Sigmoid colon (tissue), 7 donors: Measurements from ENCODE around the gene SKAP1. TPM values are rescaled to one million over a fixed set of nuclear protein-coding genes. Genes with fewer than 3 reads are reported as not detected.

ENCODE experiments used
- DNase-seq: peaks from one replicate; pipeline ENCODE4 v3.0.0-alpha.2; 2019
- H3K27ac ChIP-seq, 4 donors: fragments of 200-600 bp; sonication (generic); one replicate each; pipeline ENCODE4 v1.5.1; 2016 to 2019; ENCODE audit warnings: mild to moderate bottlenecking in 1 of 4
- H3K27me3 ChIP-seq, 3 donors: fragments of 200-600 bp; sonication (generic); one replicate each; pipeline ENCODE4 v1.5.1; 2019; ENCODE audit warnings: mild to moderate bottlenecking in 1 of 3
- H3K36me3 ChIP-seq, 4 donors: fragments of 200-600 bp; sonication (generic); one replicate each; pipeline ENCODE4 v1.5.1; 2016 to 2019
- H3K4me1 ChIP-seq, 4 donors: fragments of 200-600 bp; sonication (generic); one replicate each; pipeline ENCODE4 v1.5.1; 2017 to 2019
- H3K4me3 ChIP-seq, 4 donors: fragments of 200-600 bp; sonication (generic); one replicate each; pipeline ENCODE4 v1.5.1; 2017 to 2019; ENCODE audit warnings: mild to moderate bottlenecking in 2 of 4, moderate library complexity in 1 of 4
- H3K9me3 ChIP-seq, 4 donors: fragments of 200-600 bp in 3 of 4; sonication (generic) in 3 of 4; one replicate each; pipeline versions ENCODE4 v1.5.1 to v1.6.1; 2013 to 2019
- EP300 ChIP-seq, 4 donors: sonication (generic); formaldehyde crosslinking; IDR thresholded peaks; one replicate each; pipeline ENCODE4 v1.6.1; 2017; ENCODE audit warnings: antibody characterized with exemption in 4 of 4
- POLR2A ChIP-seq, 2 donors: fragments of 450-650 bp; IDR thresholded peaks; one replicate each; pipeline ENCODE4 v1.6.1; 2016; ENCODE audit warnings: antibody characterized with exemption in 2 of 2, mild to moderate bottlenecking in 2 of 2, moderate library complexity in 2 of 2
- POLR2AphosphoS5 ChIP-seq, 4 donors: sonication (generic); formaldehyde crosslinking; IDR thresholded peaks; one replicate each; pipeline ENCODE4 v1.6.1; 2017; ENCODE audit warnings: antibody characterized with exemption in 4 of 4
- WGBS, 2 donors: extraction: QIAGEN DNeasy Blood & Tissue Kit; methylation state at CpG; one replicate each; pipeline ENCODE4 v1.1.7; 2013; 5-methylcytosine and 5-hydroxymethylcytosine counted together
- intact Hi-C: fragments of 100-400 bp; cut with DNase I; formaldehyde crosslinking; loops from one replicate; pipeline ENCODE4 v1.15.1; 2023
- polyA plus RNA-seq, 3 donors: library from polyadenylated mRNA; stranded (reverse); fragments of 200-250 nt; gene quantifications; one replicate each; pipeline ENCODE4 v1.2.3, GENCODE V29; 2013
- total RNA-seq, 4 donors: library from RNA; depleted of rRNA; stranded (reverse); fragments of >200 nt; gene quantifications; one replicate each; pipeline ENCODE4 v1.1.0, GENCODE V29; 2016
- TF ChIP-seq, protein P1 (sequence below), 4 experiments: fragments of 450-650 bp in 3 of 4; fragments of 200-600 bp in 1 of 4; IDR thresholded peaks; one replicate each; pipeline ENCODE4 v1.5.1; 2016 to 2019; ENCODE audit warnings: antibody characterized with exemption in 4 of 4, mild to moderate bottlenecking in 3 of 4, moderate library complexity in 2 of 4
- donor health status: healthy with polysubstance abuse.
- donor health status: Bipolar disorder and iron deficiency.
- donor health status: healthy.

SKAP1 gene
- total and polyA plus RNA-seq, 7 donors, result 0.36 to 10.3 (median 1.4) TPM; not detected in 1

DNA sequence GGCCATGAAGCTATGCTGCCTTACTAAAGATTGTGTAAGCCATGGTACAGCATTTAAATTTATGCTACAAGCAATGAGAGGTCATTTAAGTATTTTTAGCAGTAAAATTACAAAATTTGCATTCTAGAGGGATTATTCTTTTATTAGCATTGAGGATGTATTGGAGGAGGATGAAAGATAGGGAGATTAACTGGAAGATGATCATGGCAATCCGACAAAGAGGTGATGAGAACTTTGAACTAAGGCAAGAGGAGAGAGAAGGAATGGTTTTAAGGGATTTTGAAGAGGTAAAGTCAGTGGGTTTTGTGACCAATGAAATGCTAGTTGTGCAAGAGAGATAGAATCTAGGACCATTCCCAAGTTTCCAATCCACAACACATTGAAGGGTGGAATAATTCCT, 192.6 kb downstream of the SKAP1 start:
- WGBS, 2 donors, result 87 to 92% methylated on average over 1 of the region's 1 CpG
- intact Hi-C loops, result no loop called here
- no peak overlapping the region for H3K27ac ChIP-seq

DNA sequence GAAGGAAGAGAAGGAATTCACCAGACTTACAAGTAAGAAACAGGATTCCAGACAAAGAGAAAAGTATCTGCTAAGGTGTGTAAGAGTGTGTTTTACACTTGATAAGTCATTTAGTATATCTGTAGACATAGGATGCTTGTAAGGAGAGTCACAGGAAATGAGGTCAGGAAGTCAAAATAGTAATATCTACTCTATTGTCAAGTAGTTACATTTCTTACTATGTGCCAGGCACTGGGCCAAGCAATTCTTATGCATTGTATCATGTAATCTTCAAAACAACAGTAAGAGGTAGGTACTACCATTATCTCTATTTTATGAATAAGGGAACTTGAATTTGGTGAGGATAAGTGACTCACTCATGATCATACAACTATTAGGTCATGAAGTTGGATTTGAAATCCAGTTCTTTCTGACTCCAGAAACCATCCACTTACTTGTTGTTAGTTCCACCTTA, 193.3 kb downstream of the SKAP1 start:
- no peak for TF ChIP-seq EP300 (IDR thresholded peaks at IDR 0.05)
- TF ChIP-seq, protein P1, sequence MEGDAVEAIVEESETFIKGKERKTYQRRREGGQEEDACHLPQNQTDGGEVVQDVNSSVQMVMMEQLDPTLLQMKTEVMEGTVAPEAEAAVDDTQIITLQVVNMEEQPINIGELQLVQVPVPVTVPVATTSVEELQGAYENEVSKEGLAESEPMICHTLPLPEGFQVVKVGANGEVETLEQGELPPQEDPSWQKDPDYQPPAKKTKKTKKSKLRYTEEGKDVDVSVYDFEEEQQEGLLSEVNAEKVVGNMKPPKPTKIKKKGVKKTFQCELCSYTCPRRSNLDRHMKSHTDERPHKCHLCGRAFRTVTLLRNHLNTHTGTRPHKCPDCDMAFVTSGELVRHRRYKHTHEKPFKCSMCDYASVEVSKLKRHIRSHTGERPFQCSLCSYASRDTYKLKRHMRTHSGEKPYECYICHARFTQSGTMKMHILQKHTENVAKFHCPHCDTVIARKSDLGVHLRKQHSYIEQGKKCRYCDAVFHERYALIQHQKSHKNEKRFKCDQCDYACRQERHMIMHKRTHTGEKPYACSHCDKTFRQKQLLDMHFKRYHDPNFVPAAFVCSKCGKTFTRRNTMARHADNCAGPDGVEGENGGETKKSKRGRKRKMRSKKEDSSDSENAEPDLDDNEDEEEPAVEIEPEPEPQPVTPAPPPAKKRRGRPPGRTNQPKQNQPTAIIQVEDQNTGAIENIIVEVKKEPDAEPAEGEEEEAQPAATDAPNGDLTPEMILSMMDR (IDR thresholded peaks at IDR 0.05), result no peak
- intact Hi-C loops, result no loop called here
- no peaks in the 10 kb centered on the region for H3K27me3 ChIP-seq
- no peak overlapping the region for H3K4me3 ChIP-seq
- no peaks in the 10 kb centered on the region for H3K36me3 ChIP-seq
- H3K9me3 ChIP-seq, result no peaks in the 10 kb centered on the region
- no peak overlapping the region for H3K27ac ChIP-seq
- peaks cover 0 to 13% (median 7%) of the 10 kb centered on the region in 4 donors for H3K4me1 ChIP-seq
- DNase-seq, result no peak

More for the DNA sequence above, 192.6 kb downstream of the SKAP1 start:
- Histone ChIP-seq H3K4me3 (no peak overlapping the region), H3K36me3 (no peaks in the 10 kb centered on the region), H3K9me3 (no peaks in the 10 kb centered on the region), H3K27me3 (no peaks in the 10 kb centered on the region), H3K4me1 (peaks cover 0 to 13% (median 9%) of the 10 kb centered on the region in 4 donors)
- no peak for TF ChIP-seq EP300 (IDR thresholded peaks at IDR 0.05)
- no peak for TF ChIP-seq POLR2A (IDR thresholded peaks at IDR 0.05)
- no peak for TF ChIP-seq POLR2AphosphoS5 (IDR thresholded peaks at IDR 0.05)
- TF ChIP-seq, protein P1 (IDR thresholded peaks at IDR 0.05), result no peak
- no peak for DNase-seq

DNA sequence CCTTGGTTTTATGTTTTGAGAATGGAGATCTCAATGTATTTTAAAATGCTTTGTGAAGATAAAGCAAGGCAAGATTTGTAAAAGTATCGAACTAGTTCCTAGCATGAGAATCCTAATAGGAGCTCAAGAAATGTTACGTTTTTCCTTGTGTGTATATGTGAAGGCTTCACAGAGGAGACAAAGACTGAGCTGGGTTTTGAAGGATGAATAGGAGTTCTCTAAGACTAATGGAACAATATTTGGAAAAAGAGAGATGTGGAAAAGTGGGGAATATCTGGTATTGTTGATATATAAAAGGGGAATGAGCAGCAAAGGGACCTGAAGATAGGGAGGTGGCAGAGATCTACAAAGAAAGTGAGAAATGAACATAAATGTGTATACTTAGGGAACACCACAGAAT, 195.1 kb downstream of the SKAP1 start:
- WGBS, 2 donors, result 91% methylated on average over 2 of the region's 2 CpGs

DNA sequence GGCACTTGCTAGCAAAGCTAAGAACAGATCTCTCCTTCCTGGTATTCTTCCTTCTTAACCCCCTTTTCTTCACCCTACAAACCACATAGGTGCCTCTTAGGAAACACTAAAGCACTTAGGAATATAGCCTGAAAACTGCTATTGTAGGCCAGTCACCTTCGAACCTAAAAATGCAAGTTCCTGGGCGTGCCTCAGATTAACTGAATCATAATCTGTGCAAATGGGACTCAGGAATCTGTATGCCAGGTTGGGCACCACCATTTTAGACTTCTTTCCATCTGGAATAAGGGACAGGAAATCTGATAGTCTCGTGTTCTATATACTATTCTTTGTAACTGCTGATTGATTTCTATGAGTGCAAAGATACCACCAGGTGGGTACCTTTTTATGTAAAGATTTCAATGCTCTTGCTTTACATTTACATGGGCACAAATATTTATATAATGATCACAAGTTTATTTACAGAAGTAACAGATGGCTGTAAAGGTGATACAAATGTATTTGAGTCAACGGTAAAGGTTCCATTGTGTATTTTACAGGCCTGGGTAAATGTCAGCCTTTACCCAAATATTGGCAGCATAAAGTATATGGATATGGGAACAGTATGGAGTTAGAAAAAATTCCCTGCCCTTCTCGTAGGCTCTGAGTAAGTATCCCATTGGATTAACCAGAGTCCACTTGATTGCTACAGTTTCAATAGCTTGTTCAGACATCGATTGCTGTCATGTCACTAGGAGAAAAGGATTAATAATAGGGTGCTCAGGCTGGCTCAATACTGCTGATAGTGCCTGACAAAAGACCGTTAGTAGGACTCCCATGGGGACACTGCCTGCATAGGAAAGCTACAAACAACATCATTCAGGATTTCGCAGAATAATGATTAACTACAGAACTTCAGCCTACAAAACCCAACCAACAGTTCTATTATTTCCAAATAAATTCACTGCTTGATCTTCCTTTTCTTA, 197.7 kb downstream of the SKAP1 start:
- Histone ChIP-seq H3K27ac (no peak overlapping the region), H3K27me3 (peaks cover 0 to 6% (median 0%) of the 10 kb centered on the region in 3 donors), H3K4me3 (no peak overlapping the region), H3K9me3 (no peaks in the 10 kb centered on the region), H3K4me1 (no peaks in the 10 kb centered on the region), H3K36me3 (no peaks in the 10 kb centered on the region)
- DNase-seq, result no peak
- 60 to 80% methylated on average over 8 of the region's 8 CpGs for WGBS, 2 donors
- intact Hi-C loops, result no loop called here
- no peak for TF ChIP-seq POLR2A (IDR thresholded peaks at IDR 0.05)
- TF ChIP-seq EP300 (IDR thresholded peaks at IDR 0.05), result no peak
- TF ChIP-seq, protein P1 (IDR thresholded peaks at IDR 0.05), result no peak
- TF ChIP-seq POLR2AphosphoS5 (IDR thresholded peaks at IDR 0.05), result no peak

More for the DNA sequence above, 195.1 kb downstream of the SKAP1 start:
- H3K27ac ChIP-seq, result no peak overlapping the region
- DNase-seq, result no peak
- no peaks in the 10 kb centered on the region for H3K27me3 ChIP-seq
- no peak overlapping the region for H3K4me3 ChIP-seq
- intact Hi-C loops, result no loop called here
- TF ChIP-seq POLR2AphosphoS5 (IDR thresholded peaks at IDR 0.05) (no peak), EP300 (IDR thresholded peaks at IDR 0.05) (no peak)
- no peaks in the 10 kb centered on the region for H3K4me1 ChIP-seq
- H3K9me3 ChIP-seq, result no peaks in the 10 kb centered on the region
- no peaks in the 10 kb centered on the region for H3K36me3 ChIP-seq

DNA sequence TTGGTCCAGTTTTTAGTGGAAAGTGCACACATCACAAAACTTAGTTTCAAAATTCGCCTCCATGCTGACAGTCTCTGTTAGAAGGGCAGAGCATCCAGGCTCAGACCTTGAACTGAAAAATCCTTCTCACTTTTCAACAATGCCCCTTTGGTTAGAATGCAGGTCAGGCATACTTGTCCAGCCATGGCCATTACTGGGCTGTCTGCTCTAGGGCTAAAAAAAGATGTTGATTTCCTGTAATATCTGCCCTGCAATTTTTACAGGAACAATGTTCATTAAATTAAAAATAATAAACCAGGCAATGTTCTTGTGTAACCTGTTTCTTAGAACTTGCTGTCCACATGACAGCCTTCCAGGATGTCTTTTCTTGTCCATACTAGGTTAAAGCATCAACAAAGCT, 200.1 kb downstream of the SKAP1 start:
- peak in 1 of 4 donors; percentile 7 for TF ChIP-seq POLR2AphosphoS5 (IDR thresholded peaks at IDR 0.05)
- TF ChIP-seq EP300 (IDR thresholded peaks at IDR 0.05), result no peak
- intact Hi-C loops, result no loop called here

More for the DNA sequence above, 200.1 kb downstream of the SKAP1 start:
- DNase-seq, result no peak
- Histone ChIP-seq H3K4me1 (no peaks in the 10 kb centered on the region), H3K27me3 (peaks cover 0 to 18% (median 0%) of the 10 kb centered on the region in 3 donors), H3K4me3 (no peak overlapping the region), H3K36me3 (no peaks in the 10 kb centered on the region), H3K9me3 (no peaks in the 10 kb centered on the region), H3K27ac (no peak overlapping the region)
- WGBS, 2 donors, result 80 to 88% methylated on average over 1 of the region's 1 CpG
